SKM-1 (cell line): ENCODE data around the gene BRSK2.
"Not testable (repeated sequence)": the region's sequence is repeated elsewhere in the genome, so short reads cannot be mapped to it uniquely, and the experiment has no call there.

Experiments
- DNase-seq: peaks from one replicate; lab custom pipeline; 2025; ENCODE audit not compliant: unreplicated experiment; lab: John Stamatoyannopoulos, UW

BRSK2 gene

DNA sequence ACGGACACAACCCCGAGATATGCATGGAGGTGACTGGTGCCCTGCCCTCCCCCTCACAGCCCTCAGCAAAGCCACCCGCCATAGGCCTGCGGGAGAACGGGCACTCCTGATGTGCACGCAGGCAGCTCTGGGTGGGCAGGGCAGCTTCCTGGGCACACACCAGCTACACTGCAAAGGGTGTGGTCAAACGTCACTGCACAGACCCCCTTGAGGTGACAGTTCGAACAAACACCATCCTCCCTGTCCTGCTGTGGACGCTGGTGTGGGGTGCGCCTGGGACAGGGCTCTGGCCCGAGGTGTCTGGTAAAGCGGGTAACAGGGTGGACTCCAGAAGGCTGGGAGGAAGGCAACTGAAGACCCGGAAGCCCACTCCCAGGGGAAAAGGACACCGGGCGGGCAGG lies 118.8 kb downstream of the BRSK2 start:
- DNase-seq: no peak

DNA sequence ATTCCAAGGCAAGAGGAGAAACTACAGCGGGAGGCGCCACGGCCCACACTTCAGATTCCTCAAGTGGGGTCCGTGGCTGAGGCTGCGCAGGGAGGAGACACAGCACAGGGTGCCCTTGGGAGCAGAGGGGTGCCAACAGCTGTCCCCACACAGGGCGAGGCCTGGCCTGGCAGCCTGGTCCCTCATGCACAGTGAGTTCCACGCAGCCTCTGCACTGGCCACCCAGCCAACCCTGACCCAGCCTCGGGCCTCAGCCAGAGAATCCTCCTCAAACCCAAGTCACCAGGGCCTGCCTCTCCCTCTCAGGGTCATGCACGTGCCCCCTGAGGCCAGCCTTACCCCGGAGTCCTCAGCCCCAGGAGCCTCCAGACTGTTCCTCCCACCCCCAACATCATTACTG lies 119.3 kb downstream of the BRSK2 start:
- DNase-seq: no peak

DNA sequence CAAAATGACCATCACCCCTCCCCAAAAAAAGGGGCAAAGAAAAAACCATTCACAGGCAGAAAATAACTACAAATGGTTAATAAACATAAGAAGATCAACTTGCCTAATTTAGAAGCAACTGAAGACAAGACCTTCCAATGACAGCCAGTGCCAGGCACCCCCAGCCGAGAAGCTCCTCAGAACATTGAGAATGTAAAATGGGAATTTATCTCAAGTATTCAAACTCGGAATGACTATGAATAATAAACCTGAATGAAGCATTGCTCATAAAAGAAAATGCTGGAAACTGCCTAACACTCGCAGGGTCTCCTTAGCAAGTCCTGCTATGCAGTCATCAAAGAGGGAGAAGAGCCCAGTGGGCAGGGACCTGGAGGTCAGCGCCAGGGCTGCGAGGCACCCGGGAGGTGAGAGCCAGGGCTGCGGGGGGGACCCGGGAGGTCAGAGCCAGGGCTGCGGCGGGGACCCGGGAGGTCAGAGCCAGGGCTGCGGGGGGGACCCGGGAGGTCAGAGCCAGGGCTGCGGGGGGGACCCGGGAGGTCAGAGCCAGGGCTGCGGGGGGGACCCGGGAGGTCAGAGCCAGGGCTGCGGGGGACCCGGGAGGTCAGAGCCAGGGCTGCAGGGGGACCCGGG lies 120.0 kb downstream of the BRSK2 start:
- DNase-seq: no peak

DNA sequence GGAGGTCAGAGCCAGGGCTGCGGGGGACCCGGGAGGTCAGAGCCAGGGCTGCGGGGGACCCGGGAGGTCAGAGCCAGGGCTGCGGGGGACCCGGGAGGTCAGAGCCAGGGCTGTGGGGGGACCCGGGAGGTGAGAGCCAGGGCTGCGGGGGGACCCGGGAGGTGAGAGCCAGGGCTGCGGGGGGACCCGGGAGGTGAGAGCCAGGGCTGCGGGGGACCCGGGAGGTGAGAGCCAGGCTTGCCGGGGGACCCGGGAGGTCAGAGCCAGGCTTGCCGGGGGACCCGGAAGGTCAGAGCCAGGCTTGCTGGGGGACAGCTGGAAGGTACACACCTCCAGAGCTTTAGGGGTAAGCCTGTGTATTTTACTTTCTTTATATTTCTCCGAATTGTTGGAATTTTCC lies 120.6 kb downstream of the BRSK2 start:
- not testable (repeated sequence) for DNase-seq

GRCh38 chr11:1510928-1511327 lies 121.2 kb downstream of the BRSK2 start:
- DNase-seq: no peak

DNA sequence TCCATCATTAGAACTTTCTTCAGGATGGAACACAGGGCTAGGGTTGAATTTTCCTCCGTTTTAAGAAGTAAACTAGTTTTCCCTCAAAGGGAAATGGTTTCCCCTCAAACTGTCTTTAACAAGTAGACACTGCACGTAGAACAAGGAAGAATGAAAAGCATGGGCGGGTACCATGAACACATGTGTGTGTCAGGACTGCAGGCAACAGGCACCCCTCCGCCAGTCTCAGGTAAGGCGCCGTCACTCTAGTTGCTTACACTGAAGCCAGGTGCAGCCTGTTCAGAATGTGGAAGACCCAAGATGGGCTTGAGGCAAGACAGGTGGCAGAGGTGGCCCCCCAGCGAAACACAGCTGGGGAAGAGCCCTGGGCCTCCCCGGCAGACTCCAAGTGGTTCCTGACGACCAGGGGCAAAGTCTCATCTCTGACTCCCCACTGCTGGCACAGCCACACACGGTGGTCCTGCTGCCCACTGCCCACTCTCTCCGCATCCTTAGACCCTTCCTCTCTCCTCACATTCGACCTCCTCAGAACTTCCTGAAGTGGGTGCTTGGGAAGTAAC lies 122.3 kb downstream of the BRSK2 start:
- no peak for DNase-seq
